ENCODE measurements around the gene MYL12A. TPM values are rescaled to one million over a fixed set of nuclear protein-coding genes. Genes with fewer than 3 reads are reported as not detected.
"Not testable (repeated sequence)": the region's sequence is repeated elsewhere in the genome, so short reads cannot be mapped to it uniquely, and the experiment has no call there.

MYL12A gene
- 100 to 1,000 TPM; 199 to 399 TPM for total RNA-seq
- polyA plus RNA-seq (ENCODE audit: insufficient read length in 2 of 2) = 100 to 1,000 TPM in 1 of 2 donors, 10 to 100 TPM in 1; 93.7 to 117 TPM
- long read RNA-seq, donor 1, transcript MYL12A-201 (4 exons, 1,229 nt) = major isoform, 65 of 71 reads
- long read RNA-seq, donor 1, partial matches to known transcripts = 0 of 71 reads
- long read RNA-seq, donor 1, other reads (novel, unspliced or antisense) = 0 of 71 reads
- long read RNA-seq, donor 2, transcript MYL12A-201 (4 exons, 1,229 nt) = major isoform, 36 of 37 reads
- long read RNA-seq, donor 2, partial matches to known transcripts = 0 of 37 reads
- long read RNA-seq, donor 2, other reads (novel, unspliced or antisense) = 0 of 37 reads
- long read RNA-seq, donor 3, transcript MYL12A-201 (4 exons, 1,229 nt) = major isoform, 36 of 39 reads
- long read RNA-seq, donor 3, partial matches to known transcripts = 0 of 39 reads
- long read RNA-seq, donor 3, other reads (novel, unspliced or antisense) = 0 of 39 reads
- long read RNA-seq, donor 4, transcript MYL12A-212 (1 exons, 738 nt) = minor isoform, 6 of 470 reads
- long read RNA-seq, donor 4, transcript MYL12A-207 (4 exons, 947 nt) = minor isoform, 5 of 470 reads
- long read RNA-seq, donor 4, transcript MYL12A-201 (4 exons, 1,229 nt) = major isoform, 264 of 470 reads
- long read RNA-seq, donor 4, partial matches to known transcripts = 191 of 470 reads
- long read RNA-seq, donor 4, other reads (novel, unspliced or antisense) = 0 of 470 reads

GRCh38 chr18:3247240-3248061 lies at the start of gene MYL12A:
Gene MYL12A (plus strand): TSS chr18:3247801. CDS start chr18:3253248, 5,447 bp downstream.
- peak; percentile 87 to 98 (median 95) for DNase-seq (ENCODE audit: low read depth in 4 of 6, low spot score in 6 of 6)
- H3K36me3 ChIP-seq (ENCODE audit: control insufficient read depth, insufficient read depth, low read length) = peaks cover 2% of the 10 kb centered on the region
- H3K27me3 ChIP-seq (ENCODE audit: control insufficient read depth, insufficient read depth, low read length) = no peaks in the 10 kb centered on the region
- no peaks in the 10 kb centered on the region for H3K9me3 ChIP-seq (ENCODE audit: control insufficient read depth, insufficient read depth, low read length)
- H3K27ac ChIP-seq (ENCODE audit: low read depth, low read length) = peak within 1 kb of the TSS; percentile 98
- peak within 1 kb of the TSS; percentile 92 for H3K4me3 ChIP-seq (ENCODE audit: low read depth, low read length)
- WGBS (ENCODE audit: insufficient coverage) = under 1% methylated on average over 54 of the region's 65 CpGs
- peaks cover 20% of the 10 kb centered on the region for H3K4me1 ChIP-seq (ENCODE audit: control insufficient read depth, insufficient read depth, low read length)

- H3K27me3 ChIP-seq (ENCODE audit: control insufficient read depth, insufficient read depth, low read length); H3K27ac ChIP-seq (ENCODE audit: low read depth, low read length); H3K36me3 ChIP-seq (ENCODE audit: control insufficient read depth, insufficient read depth, low read length); H3K4me3 ChIP-seq (ENCODE audit: low read depth, low read length); DNase-seq (ENCODE audit: low read depth in 4 of 6, low spot score in 6 of 6); H3K4me1 ChIP-seq (ENCODE audit: control insufficient read depth, insufficient read depth, low read length); H3K9me3 ChIP-seq (ENCODE audit: control insufficient read depth, insufficient read depth, low read length): not testable (repeated sequence)
- 50% methylated on average over 2 of the region's 11 CpGs for WGBS (ENCODE audit: insufficient coverage)
These were observed 49.2 kb upstream of the MYL12A start for GRCh38 chr18:3198260-3198860.

- H3K27ac ChIP-seq (ENCODE audit: low read depth, low read length) = no peak overlapping the region
- DNase-seq (ENCODE audit: low read depth in 4 of 6, low spot score in 6 of 6) = no peak
- WGBS (ENCODE audit: insufficient coverage) = 71% methylated on average over 1 of the region's 2 CpGs
These were observed 47.5 kb upstream of the MYL12A start for GRCh38 chr18:3199942-3200645.

GRCh38 chr18:3205239-3205638 lies 42.4 kb upstream of the MYL12A start:
- Histone ChIP-seq H3K4me3 (ENCODE audit: low read depth, low read length) (no peak overlapping the region), H3K27ac (ENCODE audit: low read depth, low read length) (no peak overlapping the region), H3K4me1 (ENCODE audit: control insufficient read depth, insufficient read depth, low read length) (no peaks in the 10 kb centered on the region), H3K27me3 (ENCODE audit: control insufficient read depth, insufficient read depth, low read length) (no peaks in the 10 kb centered on the region), H3K36me3 (ENCODE audit: control insufficient read depth, insufficient read depth, low read length) (no peaks in the 10 kb centered on the region), H3K9me3 (ENCODE audit: control insufficient read depth, insufficient read depth, low read length) (peaks cover 2% of the 10 kb centered on the region)
- DNase-seq (ENCODE audit: low read depth in 4 of 6, low spot score in 6 of 6) = no peak

More at GRCh38 chr18:3199942-3200645, 47.5 kb upstream of the MYL12A start:
- Histone ChIP-seq H3K36me3 (ENCODE audit: control insufficient read depth, insufficient read depth, low read length) (no peaks in the 10 kb centered on the region), H3K4me1 (ENCODE audit: control insufficient read depth, insufficient read depth, low read length) (no peaks in the 10 kb centered on the region), H3K4me3 (ENCODE audit: low read depth, low read length) (no peak overlapping the region), H3K9me3 (ENCODE audit: control insufficient read depth, insufficient read depth, low read length) (peaks cover 2% of the 10 kb centered on the region), H3K27me3 (ENCODE audit: control insufficient read depth, insufficient read depth, low read length) (no peaks in the 10 kb centered on the region)

GRCh38 chr18:3207565-3207964 lies 40.0 kb upstream of the MYL12A start:
- no peak for DNase-seq (ENCODE audit: low read depth in 4 of 6, low spot score in 6 of 6)
- H3K4me3 ChIP-seq (ENCODE audit: low read depth, low read length) = no peak overlapping the region
- no peaks in the 10 kb centered on the region for H3K36me3 ChIP-seq (ENCODE audit: control insufficient read depth, insufficient read depth, low read length)
- H3K27ac ChIP-seq (ENCODE audit: low read depth, low read length) = no peak overlapping the region
- H3K4me1 ChIP-seq (ENCODE audit: control insufficient read depth, insufficient read depth, low read length) = no peaks in the 10 kb centered on the region
- peaks cover 1% of the 10 kb centered on the region for H3K9me3 ChIP-seq (ENCODE audit: control insufficient read depth, insufficient read depth, low read length)
- WGBS (ENCODE audit: insufficient coverage) = 45% methylated on average over 2 of the region's 2 CpGs
- no peaks in the 10 kb centered on the region for H3K27me3 ChIP-seq (ENCODE audit: control insufficient read depth, insufficient read depth, low read length)

GRCh38 chr18:3209859-3210569 lies 37.6 kb upstream of the MYL12A start:
- Histone ChIP-seq H3K9me3 (ENCODE audit: control insufficient read depth, insufficient read depth, low read length) (no peaks in the 10 kb centered on the region), H3K27me3 (ENCODE audit: control insufficient read depth, insufficient read depth, low read length) (no peaks in the 10 kb centered on the region), H3K4me3 (ENCODE audit: low read depth, low read length) (no peak overlapping the region), H3K4me1 (ENCODE audit: control insufficient read depth, insufficient read depth, low read length) (no peaks in the 10 kb centered on the region), H3K27ac (ENCODE audit: low read depth, low read length) (no peak overlapping the region), H3K36me3 (ENCODE audit: control insufficient read depth, insufficient read depth, low read length) (peaks cover 5% of the 10 kb centered on the region)
- WGBS (ENCODE audit: insufficient coverage) = no CpG with 5 or more reads among the region's 4 CpGs
- no peak for DNase-seq (ENCODE audit: low read depth in 4 of 6, low spot score in 6 of 6)

- no peaks in the 10 kb centered on the region for H3K27me3 ChIP-seq (ENCODE audit: control insufficient read depth, insufficient read depth, low read length)
- no peak overlapping the region for H3K4me3 ChIP-seq (ENCODE audit: low read depth, low read length)
- no peaks in the 10 kb centered on the region for H3K4me1 ChIP-seq (ENCODE audit: control insufficient read depth, insufficient read depth, low read length)
- WGBS (ENCODE audit: insufficient coverage) = 33% methylated on average over 5 of the region's 5 CpGs
- peaks cover 5% of the 10 kb centered on the region for H3K36me3 ChIP-seq (ENCODE audit: control insufficient read depth, insufficient read depth, low read length)
- H3K9me3 ChIP-seq (ENCODE audit: control insufficient read depth, insufficient read depth, low read length) = no peaks in the 10 kb centered on the region
- peak in 2 of 6 donors; percentile 22 to 50 for DNase-seq (ENCODE audit: low read depth in 4 of 6, low spot score in 6 of 6)
- H3K27ac ChIP-seq (ENCODE audit: low read depth, low read length) = peak overlapping the region; percentile 43
These were observed 36.2 kb upstream of the MYL12A start for GRCh38 chr18:3211236-3211992.

- H3K27me3 ChIP-seq (ENCODE audit: control insufficient read depth, insufficient read depth, low read length) = no peaks in the 10 kb centered on the region
- H3K4me3 ChIP-seq (ENCODE audit: low read depth, low read length) = no peak overlapping the region
- no peaks in the 10 kb centered on the region for H3K4me1 ChIP-seq (ENCODE audit: control insufficient read depth, insufficient read depth, low read length)
- WGBS (ENCODE audit: insufficient coverage) = 92% methylated on average over 2 of the region's 4 CpGs
- H3K36me3 ChIP-seq (ENCODE audit: control insufficient read depth, insufficient read depth, low read length) = peaks cover 5% of the 10 kb centered on the region
- no peak overlapping the region for H3K27ac ChIP-seq (ENCODE audit: low read depth, low read length)
- no peaks in the 10 kb centered on the region for H3K9me3 ChIP-seq (ENCODE audit: control insufficient read depth, insufficient read depth, low read length)
- peak in 1 of 6 donors; percentile 37 for DNase-seq (ENCODE audit: low read depth in 4 of 6, low spot score in 6 of 6)
These were observed 34.9 kb upstream of the MYL12A start for GRCh38 chr18:3212657-3213056.

Data from spinal cord (tissue), 10 donors.